Cardiac muscle cell (in vitro differentiated cells and primary cell): ENCODE measurements around the gene GSK3A. TPM values are rescaled to one million over a fixed set of nuclear protein-coding genes. Genes with fewer than 3 reads are reported as not detected.

Experiments
- DNase-seq, 2 donors: peaks; one replicate each; pipeline versions ENCODE4 v3.0.0 to v3.0.0-alpha.2; 2010 to 2017; ENCODE audit warnings: low read depth in 1 of 2, low spot score in 1 of 2
- H3K27ac ChIP-seq: fragments of 200-600 bp; sonication (generic); 2 replicates; pipeline ENCODE4 v1.5.1; 2016
- H3K27me3 ChIP-seq: fragments of 200-600 bp; sonication (generic); 2 replicates; pipeline ENCODE4 v1.6.0; 2016; ENCODE audit warnings: control low read depth
- H3K36me3 ChIP-seq: fragments of 200-600 bp; sonication (generic); 2 replicates; pipeline ENCODE4 v1.5.1; 2016; ENCODE audit warnings: control low read depth
- H3K4me1 ChIP-seq: fragments of 200-600 bp; sonication (generic); 2 replicates; pipeline ENCODE4 v1.8.1; 2017; ENCODE audit warnings: low read depth, mild to moderate bottlenecking, mixed run types
- H3K4me3 ChIP-seq: fragments of 200-600 bp; sonication (generic); 2 replicates; pipeline ENCODE4 v1.5.1; 2016; ENCODE audit warnings: mild to moderate bottlenecking
- H3K9me3 ChIP-seq: fragments of 200-600 bp; sonication (generic); 2 replicates; pipeline ENCODE4 v1.5.1; 2017; ENCODE audit warnings: low read depth, mild to moderate bottlenecking, control low read depth
- polyA plus RNA-seq: library from polyadenylated mRNA; unstranded; fragments of >200 nt; fragmentation: Nextera tagmentation; extraction: Ambion mirVana; gene quantifications from 2 replicates; pipeline ENCODE4 v1.2.1, GENCODE V29; 2016
- total RNA-seq: library from RNA; depleted of rRNA; stranded (reverse); fragments of >200 nt; gene quantifications from 2 replicates; pipeline ENCODE4 v1.2.3, GENCODE V29; 2016
- TF ChIP-seq, protein P1 (sequence below): IDR thresholded peaks from 2 replicates; pipeline ENCODE4 v1.5.1; 2012; ENCODE audit warnings: low read depth, mild to moderate bottlenecking, low read length

GSK3A gene
- total and polyA plus RNA-seq, 2 experiments from 2014 or later, result 28.0 to 40.2 TPM

DNA sequence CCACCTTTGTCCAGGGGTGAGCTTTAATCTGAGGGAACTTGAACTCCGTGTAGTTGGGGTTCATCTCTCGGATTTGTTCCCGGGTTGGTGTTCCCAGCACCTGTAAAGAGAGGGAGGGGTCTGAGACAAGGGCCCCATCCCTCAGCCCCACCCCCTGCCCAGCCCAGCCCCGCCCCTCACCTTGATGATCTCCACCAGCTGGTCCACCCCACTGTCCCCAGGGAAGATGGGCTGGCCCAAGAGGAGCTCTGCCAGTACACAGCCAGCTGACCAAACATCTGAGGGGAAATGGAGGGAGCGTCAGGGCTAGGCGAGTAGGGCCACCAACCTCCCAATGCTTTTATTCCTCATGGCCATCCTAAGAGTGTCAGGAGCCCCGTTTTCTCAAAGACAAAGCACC, 9.3 kb downstream of the GSK3A start:
- H3K4me3 ChIP-seq, result no peak overlapping the region
- H3K4me1 ChIP-seq, result no peaks in the 10 kb centered on the region
- H3K27ac ChIP-seq, result no peak overlapping the region
- H3K9me3 ChIP-seq, result no peaks in the 10 kb centered on the region
- H3K27me3 ChIP-seq, result no peaks in the 10 kb centered on the region
- peaks cover 47% of the 10 kb centered on the region for H3K36me3 ChIP-seq
- TF ChIP-seq, protein P1, sequence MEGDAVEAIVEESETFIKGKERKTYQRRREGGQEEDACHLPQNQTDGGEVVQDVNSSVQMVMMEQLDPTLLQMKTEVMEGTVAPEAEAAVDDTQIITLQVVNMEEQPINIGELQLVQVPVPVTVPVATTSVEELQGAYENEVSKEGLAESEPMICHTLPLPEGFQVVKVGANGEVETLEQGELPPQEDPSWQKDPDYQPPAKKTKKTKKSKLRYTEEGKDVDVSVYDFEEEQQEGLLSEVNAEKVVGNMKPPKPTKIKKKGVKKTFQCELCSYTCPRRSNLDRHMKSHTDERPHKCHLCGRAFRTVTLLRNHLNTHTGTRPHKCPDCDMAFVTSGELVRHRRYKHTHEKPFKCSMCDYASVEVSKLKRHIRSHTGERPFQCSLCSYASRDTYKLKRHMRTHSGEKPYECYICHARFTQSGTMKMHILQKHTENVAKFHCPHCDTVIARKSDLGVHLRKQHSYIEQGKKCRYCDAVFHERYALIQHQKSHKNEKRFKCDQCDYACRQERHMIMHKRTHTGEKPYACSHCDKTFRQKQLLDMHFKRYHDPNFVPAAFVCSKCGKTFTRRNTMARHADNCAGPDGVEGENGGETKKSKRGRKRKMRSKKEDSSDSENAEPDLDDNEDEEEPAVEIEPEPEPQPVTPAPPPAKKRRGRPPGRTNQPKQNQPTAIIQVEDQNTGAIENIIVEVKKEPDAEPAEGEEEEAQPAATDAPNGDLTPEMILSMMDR, result no peak
- DNase-seq, result no peak

GRCh38 chr19:42232435-42232834, 10.0 kb downstream of the GSK3A start:
- TF ChIP-seq, protein P1, result no peak
- Histone ChIP-seq H3K4me3 (no peak overlapping the region), H3K27me3 (no peaks in the 10 kb centered on the region), H3K4me1 (no peaks in the 10 kb centered on the region), H3K27ac (no peak overlapping the region), H3K36me3 (peaks cover 47% of the 10 kb centered on the region), H3K9me3 (no peaks in the 10 kb centered on the region)
- DNase-seq, result no peak

DNA sequence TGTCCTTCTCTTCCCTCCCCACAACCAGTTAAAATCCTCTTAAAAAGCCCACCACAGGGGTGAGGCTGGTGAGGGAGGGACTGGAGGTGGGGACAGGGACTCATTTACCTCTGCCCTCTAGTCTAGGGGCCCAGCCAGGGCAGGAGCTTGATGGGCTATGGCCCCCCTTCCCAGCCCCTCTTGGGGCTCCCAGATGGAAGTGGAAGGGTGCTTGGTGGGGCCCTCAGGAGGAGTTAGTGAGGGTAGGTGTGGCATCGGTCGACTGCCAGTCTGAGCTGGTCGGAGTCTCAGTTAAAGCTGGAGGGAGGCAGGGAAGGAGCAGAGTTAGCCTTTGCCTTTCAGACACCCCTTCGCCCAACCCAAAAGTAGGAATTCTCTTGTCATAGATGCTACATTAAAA, 11.8 kb downstream of the GSK3A start:
- Histone ChIP-seq H3K27ac (peak overlapping the region; percentile 39), H3K36me3 (peaks cover 46% of the 10 kb centered on the region), H3K27me3 (no peaks in the 10 kb centered on the region), H3K4me1 (no peaks in the 10 kb centered on the region), H3K4me3 (no peak overlapping the region), H3K9me3 (no peaks in the 10 kb centered on the region)
- TF ChIP-seq, protein P1, result no peak
- DNase-seq, result no peak

GRCh38 chr19:42229855-42230351, 12.5 kb downstream of the GSK3A start:
- no peaks in the 10 kb centered on the region for H3K27me3 ChIP-seq
- H3K9me3 ChIP-seq, result no peaks in the 10 kb centered on the region
- H3K36me3 ChIP-seq, result peaks cover 42% of the 10 kb centered on the region
- DNase-seq, result no peak
- TF ChIP-seq, protein P1, result no peak
- H3K4me1 ChIP-seq, result no peaks in the 10 kb centered on the region
- no peak overlapping the region for H3K4me3 ChIP-seq
- H3K27ac ChIP-seq, result peak overlapping the region; percentile 25

- Histone ChIP-seq H3K27me3 (no peaks in the 10 kb centered on the region), H3K27ac (peak overlapping the region; percentile 25), H3K4me1 (no peaks in the 10 kb centered on the region), H3K36me3 (peaks cover 38% of the 10 kb centered on the region), H3K4me3 (no peak overlapping the region), H3K9me3 (no peaks in the 10 kb centered on the region)
- DNase-seq, result no peak
- TF ChIP-seq, protein P1, result no peak
These were observed 13.0 kb downstream of the GSK3A start for GRCh38 chr19:42229301-42229854.

DNA sequence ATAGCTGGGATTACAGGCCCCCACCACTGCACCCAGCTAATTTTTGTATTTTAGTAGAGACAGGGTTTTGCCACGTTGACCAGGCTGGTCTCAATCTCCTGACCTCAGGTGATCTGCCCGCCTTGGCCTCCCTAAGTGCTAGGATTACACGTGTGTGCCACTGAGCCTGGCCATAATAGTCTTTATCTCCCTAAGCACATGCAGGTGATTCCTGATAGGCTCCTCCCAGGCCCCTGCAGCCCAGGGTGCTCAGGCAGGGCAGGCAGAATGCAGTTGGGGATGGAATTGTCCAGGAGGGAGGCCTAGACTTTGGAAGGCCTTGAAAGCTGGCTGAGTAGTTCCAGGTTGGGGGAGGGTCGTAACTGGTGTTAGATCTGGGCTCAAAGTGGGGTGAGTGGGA, 13.8 kb downstream of the GSK3A start:
- DNase-seq, result no peak
- H3K27me3 ChIP-seq, result no peaks in the 10 kb centered on the region
- H3K4me1 ChIP-seq, result no peaks in the 10 kb centered on the region
- H3K9me3 ChIP-seq, result no peaks in the 10 kb centered on the region
- H3K36me3 ChIP-seq, result peaks cover 33% of the 10 kb centered on the region
- H3K27ac ChIP-seq, result no peak overlapping the region
- no peak overlapping the region for H3K4me3 ChIP-seq
- TF ChIP-seq, protein P1, result no peak
